ENCODE data around the gene NFKBIE.

DNA sequence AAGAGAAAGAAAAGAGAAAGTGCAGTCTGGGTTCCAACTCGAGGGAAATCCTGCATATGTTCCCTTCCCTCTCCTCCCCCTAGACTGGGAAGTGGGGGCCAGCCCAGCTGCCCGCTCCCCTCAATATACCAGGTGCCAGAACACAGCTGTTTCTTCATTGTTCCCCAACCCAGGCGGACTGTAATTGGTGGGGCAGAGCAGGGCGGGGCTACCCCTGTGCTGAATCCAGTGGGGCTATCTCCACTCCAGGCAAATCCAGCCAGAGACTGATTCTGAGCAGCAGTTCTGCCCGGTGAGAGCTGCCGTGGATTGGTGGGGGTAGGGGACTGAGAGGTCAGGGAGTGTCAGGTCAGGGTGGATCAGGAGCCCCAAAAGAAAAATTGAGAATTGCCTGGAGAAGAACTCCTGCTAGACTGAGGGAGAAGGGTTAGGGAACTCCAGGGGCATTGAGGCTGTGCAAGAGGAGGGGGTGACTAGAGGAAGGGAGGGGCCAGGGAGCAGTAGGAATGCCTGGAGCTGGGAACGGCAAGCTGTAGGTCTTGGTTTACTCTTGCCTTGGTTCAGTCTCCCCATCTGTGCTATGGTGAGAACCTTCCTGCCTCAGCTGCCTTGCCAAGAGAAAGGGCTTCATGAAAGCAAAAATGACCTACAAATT is 48.5 kb downstream of the NFKBIE start, which contains the start of gene MYMX:
- TF ChIP-seq, protein P1, sequence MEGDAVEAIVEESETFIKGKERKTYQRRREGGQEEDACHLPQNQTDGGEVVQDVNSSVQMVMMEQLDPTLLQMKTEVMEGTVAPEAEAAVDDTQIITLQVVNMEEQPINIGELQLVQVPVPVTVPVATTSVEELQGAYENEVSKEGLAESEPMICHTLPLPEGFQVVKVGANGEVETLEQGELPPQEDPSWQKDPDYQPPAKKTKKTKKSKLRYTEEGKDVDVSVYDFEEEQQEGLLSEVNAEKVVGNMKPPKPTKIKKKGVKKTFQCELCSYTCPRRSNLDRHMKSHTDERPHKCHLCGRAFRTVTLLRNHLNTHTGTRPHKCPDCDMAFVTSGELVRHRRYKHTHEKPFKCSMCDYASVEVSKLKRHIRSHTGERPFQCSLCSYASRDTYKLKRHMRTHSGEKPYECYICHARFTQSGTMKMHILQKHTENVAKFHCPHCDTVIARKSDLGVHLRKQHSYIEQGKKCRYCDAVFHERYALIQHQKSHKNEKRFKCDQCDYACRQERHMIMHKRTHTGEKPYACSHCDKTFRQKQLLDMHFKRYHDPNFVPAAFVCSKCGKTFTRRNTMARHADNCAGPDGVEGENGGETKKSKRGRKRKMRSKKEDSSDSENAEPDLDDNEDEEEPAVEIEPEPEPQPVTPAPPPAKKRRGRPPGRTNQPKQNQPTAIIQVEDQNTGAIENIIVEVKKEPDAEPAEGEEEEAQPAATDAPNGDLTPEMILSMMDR (IDR thresholded peaks at IDR 0.05; ENCODE audit: poor library complexity): no peak
- TF ChIP-seq EZH2phosphoT487 (IDR thresholded peaks at IDR 0.05; ENCODE audit: low read depth, severe bottlenecking, unreplicated experiment) (no peak), EZH2 (IDR thresholded peaks at IDR 0.05; ENCODE audit: borderline replicate concordance) (no peak)

All from hepatocyte (in vitro differentiated cells).